ENCODE measurements around the gene NEDD4.
A peak's percentile ranks its signal among the peaks of the same experiment; 100 is the strongest.
"Not testable (repeated sequence)": the region's sequence is repeated elsewhere in the genome, so short reads cannot be mapped to it uniquely, and the experiment has no call there.

NEDD4 gene

GRCh38 chr15:55879181-55879580 is 114.2 kb downstream of the NEDD4 start:
- DNase-seq, result no peak

- no peak for DNase-seq
These were observed 120.2 kb downstream of the NEDD4 start for GRCh38 chr15:55873024-55873720.

- DNase-seq, result no peak
These were observed 120.9 kb downstream of the NEDD4 start for GRCh38 chr15:55872471-55872870.

- DNase-seq, result no peak
These were observed 123.8 kb downstream of the NEDD4 start for GRCh38 chr15:55869660-55870059.

GRCh38 chr15:55868707-55869106 is 124.7 kb downstream of the NEDD4 start:
- no peak for DNase-seq

GRCh38 chr15:55868291-55868690 is 125.1 kb downstream of the NEDD4 start:
- DNase-seq, result not testable (repeated sequence)

- no peak for DNase-seq
These were observed 129.5 kb downstream of the NEDD4 start for GRCh38 chr15:55863911-55864310.

GRCh38 chr15:55861115-55861514 is 132.3 kb downstream of the NEDD4 start:
- no peak for DNase-seq

- no peak for DNase-seq
These were observed 132.9 kb downstream of the NEDD4 start for GRCh38 chr15:55860468-55860867.

GRCh38 chr15:55859681-55860080 is 133.7 kb downstream of the NEDD4 start:
- no peak for DNase-seq

- peak in 1 of 2 experiments; percentile 3 for DNase-seq
These were observed 134.8 kb downstream of the NEDD4 start for GRCh38 chr15:55858661-55859060.

- DNase-seq, result no peak
These were observed 136.8 kb downstream of the NEDD4 start for GRCh38 chr15:55856506-55857164.

GRCh38 chr15:55853134-55853533 is 140.3 kb downstream of the NEDD4 start:
- DNase-seq, result no peak

GRCh38 chr15:55846116-55846707 is 147.2 kb downstream of the NEDD4 start:
- DNase-seq, result peak; percentile 34 to 77

- DNase-seq, result not testable (repeated sequence)
These were observed 150.5 kb downstream of the NEDD4 start for GRCh38 chr15:55842897-55843296.

GRCh38 chr15:55835866-55836265 is 157.5 kb downstream of the NEDD4 start:
- DNase-seq, result no peak

- DNase-seq, result no peak
These were observed 159.1 kb downstream of the NEDD4 start for GRCh38 chr15:55834331-55834730.

- no peak for DNase-seq
These were observed 163.6 kb downstream of the NEDD4 start for GRCh38 chr15:55829826-55830225.

GRCh38 chr15:55827955-55828354 is 165.5 kb downstream of the NEDD4 start:
- no peak for DNase-seq

- DNase-seq, result peak; percentile 43 to 65
These were observed 166.2 kb downstream of the NEDD4 start for GRCh38 chr15:55827204-55827603.

GRCh38 chr15:55824857-55825613 is 168.4 kb downstream of the NEDD4 start:
- no peak for DNase-seq

- DNase-seq, result no peak
These were observed 169.6 kb downstream of the NEDD4 start for GRCh38 chr15:55823699-55824340.

GRCh38 chr15:55823191-55823670 is 170.2 kb downstream of the NEDD4 start:
- no peak for DNase-seq
